LoVo (cell line): ENCODE data around the gene AGAP1.

Experiments used
- DNase-seq: peaks from one replicate; pipeline ENCODE4 v3.0.0-alpha.2; 2016; ENCODE audit warnings: low spot score

AGAP1 gene

DNA sequence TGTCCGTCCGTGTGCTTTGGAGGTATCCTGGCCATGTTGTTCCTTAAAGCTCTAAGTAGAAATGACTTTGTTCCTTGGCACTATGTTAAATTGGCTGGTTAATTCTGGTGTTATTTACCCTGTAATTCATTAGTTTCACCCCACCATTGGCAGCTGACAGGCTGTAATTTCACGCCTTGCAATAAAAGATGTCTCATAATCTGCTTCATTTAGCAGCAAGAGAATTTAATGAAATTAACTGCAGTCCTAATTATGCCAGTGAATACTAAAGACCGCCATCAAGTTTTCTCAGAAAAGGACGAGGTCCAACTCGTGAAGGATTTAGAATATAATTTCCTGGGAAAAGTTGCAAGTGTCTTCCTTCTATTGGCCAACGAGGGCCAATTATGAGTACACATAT, 355.1 kb downstream of the AGAP1 start:
- no peak for DNase-seq

GRCh38 chr2:235849489-235849888, 355.6 kb downstream of the AGAP1 start:
- no peak for DNase-seq

DNA sequence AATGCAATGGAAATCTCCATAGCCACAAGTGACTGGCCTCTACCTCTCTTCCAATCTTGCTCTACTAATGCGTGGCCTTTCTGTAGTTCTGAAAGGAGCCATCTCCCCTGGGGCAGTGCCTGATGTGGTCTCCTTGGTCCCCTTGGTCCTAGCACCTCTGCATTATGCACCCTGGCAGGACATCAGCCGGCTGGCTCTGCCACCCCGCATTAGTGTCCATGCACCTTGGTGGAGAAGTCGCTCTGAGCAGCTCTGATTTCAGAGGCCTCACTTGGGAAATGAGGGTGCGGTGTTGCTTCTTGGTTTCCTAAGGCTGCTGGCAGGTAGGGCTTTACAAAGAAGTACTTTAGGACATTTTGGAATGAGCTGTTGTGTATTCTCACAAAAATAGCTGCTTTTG, 356.4 kb downstream of the AGAP1 start:
- DNase-seq: no peak

DNA sequence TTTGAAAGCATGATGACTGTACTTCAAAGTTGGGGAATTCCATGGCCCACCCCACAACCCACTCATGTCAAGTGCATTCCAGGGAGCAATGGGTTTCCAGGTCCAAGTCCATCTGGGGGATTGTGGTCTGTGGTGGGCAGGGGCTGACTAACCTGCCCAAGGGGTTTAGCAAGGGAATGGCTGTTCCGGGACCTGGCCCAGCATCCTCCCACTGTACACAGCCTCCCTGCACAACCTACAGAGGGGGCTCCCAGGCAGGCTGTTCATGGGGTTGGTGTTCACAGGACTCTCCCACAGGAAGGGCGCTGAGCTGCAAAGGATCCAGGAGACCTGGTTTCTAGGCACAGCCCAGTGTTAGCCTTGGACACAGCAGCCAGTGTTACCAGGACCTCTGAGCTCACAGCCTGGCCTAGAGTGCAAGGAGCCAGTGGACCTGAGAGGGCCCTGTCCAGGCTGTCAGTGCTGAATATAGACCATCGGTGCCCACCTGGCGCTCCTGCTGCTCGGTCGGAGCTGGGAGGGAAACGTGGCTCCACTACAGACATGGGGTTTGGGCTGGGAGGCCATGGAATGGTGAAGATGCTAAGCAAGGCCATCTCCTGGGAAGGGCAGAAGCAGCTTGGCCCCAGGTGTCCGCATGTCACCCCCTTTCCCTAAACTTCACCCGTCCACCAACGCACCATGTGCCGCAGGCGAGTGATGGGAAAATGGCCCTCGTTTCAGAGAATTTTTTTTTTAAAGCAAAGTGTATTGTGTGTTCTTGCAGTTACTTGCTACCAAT, 357.1 kb downstream of the AGAP1 start:
- DNase-seq: no peak

DNA sequence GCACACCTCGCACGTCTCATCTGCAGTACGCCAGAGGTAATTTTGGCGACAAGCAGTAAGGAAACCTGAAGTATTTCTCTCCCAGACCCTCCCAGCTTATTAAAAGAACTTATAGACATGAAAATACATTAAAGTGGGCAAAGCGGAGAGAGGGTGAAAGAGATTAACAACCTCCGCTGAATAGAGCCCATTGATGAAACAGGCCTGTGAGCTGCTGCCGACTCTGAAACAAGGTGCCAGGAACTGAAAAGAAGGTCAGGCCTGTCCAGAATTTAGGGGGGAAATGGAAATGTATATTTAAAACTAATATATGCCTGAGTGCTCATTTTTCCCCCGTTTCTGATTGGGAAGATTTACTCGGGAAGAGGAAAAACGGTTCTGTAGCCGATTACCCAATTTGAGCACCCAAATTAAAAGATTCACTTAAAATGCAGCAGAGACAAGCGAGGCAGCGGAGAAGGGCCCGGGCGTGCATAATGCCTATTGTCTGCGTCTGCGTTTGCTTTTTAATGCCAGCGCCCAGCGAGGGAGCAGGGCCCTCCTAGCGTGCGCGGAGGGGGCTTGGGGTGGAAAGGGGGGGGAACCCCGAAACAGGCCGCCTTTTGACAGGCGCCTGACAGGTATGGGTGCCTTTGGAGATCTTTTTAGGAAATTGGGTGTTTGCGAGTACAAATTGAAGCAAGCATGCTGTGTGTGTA, 358.1 kb downstream of the AGAP1 start:
- no peak for DNase-seq

DNA sequence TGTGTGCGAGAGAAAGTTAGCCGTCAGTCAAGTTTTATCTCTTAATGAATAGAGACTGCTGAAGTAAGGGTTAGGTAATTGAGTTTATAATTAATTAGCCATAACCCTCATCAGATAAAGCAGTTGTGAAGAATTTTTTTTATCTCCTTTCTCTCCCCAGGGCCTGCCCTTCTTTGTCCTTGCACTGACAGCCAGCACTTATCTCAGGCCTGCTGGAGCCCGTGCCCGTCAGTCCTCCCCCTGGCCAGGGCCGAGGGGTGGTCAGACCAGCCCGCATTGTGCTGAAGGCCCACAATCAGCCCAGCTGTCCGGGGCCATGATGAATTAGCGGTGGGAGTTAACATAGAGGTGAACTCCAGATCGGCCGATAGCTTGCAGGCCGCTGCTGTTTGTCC, 358.7 kb downstream of the AGAP1 start:
- DNase-seq: no peak

DNA sequence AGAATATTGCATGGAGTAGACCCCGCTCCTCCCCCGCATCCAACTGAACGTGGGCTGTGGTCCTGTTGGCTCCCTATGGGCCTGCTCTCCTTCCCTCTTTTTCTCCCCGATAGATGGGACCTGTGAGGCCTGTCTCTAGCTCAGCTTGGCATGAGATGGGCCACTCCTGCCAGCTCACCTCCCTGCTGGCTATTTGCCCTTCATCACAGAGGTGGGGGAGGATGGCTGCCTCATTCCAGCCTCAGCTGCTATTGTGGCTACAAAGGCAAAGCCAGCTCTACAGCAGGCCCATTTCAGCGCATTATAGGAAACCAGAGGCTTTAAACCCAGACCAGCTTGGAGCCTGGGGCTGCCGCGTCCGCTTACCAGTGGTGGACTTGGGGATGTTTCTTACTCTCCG, 360.4 kb downstream of the AGAP1 start:
- no peak for DNase-seq

DNA sequence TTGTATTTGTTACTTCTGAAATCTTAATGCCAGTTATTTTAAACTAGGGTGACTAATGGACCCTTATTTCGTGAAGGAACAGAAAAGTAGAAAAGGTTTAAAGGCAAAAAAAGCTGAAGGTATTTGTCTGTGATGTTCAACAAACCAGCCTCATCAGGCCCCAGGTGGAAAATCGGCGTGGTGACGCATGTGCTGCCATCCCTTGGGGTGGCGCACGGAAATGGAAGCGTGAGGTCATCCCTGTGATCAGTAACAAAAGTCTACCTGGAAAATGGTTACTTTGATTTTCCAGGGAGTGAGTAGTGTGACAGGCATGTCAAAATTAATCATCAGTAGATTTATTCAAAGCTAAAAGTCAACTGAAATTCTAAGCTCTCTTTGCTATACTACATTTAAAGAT, 361.2 kb downstream of the AGAP1 start:
- no peak for DNase-seq

- no peak for DNase-seq
Observed at GRCh38 chr2:235856151-235856854, 362.5 kb downstream of the AGAP1 start.

- no peak for DNase-seq
Observed at GRCh38 chr2:235857598-235857997, 363.8 kb downstream of the AGAP1 start.

DNA sequence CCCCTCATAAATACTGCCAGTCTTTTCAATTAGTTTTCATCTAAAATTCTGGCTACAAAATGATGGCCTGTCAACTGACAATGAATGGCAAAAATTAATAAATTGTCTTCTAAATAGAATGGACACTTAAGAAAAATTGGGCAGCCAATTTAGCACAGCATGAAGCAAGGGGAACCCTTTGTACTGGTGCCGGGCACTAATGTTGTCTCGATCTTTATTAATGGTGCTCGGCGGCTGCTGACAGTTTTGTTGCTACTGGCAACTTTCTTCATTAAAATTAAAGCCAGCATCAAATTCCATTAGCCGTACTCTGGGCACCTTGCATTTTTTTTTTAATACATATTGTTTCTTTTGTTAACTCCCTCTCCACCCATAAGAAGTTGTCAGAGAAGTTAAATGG, 365.0 kb downstream of the AGAP1 start:
- DNase-seq: no peak

- DNase-seq: no peak
Observed at GRCh38 chr2:235859651-235860050, 365.8 kb downstream of the AGAP1 start.

GRCh38 chr2:235860111-235860510, 366.3 kb downstream of the AGAP1 start:
- DNase-seq: no peak

GRCh38 chr2:235860871-235861270, 367.0 kb downstream of the AGAP1 start:
- DNase-seq: no peak

- no peak for DNase-seq
Observed at GRCh38 chr2:235861383-235861782, 367.5 kb downstream of the AGAP1 start.

GRCh38 chr2:235863414-235863813, 369.6 kb downstream of the AGAP1 start:
- no peak for DNase-seq

DNA sequence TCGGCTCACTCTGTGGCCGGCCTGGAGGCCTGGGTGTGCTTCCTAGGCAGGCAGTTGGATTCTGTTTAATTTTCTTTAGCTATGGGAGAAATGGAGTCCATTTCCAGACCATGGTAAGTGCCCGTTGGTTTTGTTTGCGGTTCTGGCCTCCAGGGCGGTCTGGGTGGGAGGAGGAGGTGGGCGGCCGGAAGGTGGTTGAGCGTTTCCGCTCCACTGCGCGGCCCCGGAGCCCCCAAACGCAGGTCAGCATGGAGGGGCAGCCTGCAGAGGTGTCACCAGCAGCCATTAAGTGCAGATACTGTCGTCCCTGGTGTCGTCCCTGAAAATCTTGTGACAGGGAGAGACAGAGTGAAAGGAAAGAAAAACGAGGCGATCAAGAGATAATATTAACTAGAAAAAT, 370.5 kb downstream of the AGAP1 start:
- no peak for DNase-seq

GRCh38 chr2:235864733-235865515, 371.1 kb downstream of the AGAP1 start:
- no peak for DNase-seq

GRCh38 chr2:235866373-235866772, 372.5 kb downstream of the AGAP1 start:
- DNase-seq: no peak

- DNase-seq: no peak
Observed at GRCh38 chr2:235868224-235868623, 374.4 kb downstream of the AGAP1 start.

DNA sequence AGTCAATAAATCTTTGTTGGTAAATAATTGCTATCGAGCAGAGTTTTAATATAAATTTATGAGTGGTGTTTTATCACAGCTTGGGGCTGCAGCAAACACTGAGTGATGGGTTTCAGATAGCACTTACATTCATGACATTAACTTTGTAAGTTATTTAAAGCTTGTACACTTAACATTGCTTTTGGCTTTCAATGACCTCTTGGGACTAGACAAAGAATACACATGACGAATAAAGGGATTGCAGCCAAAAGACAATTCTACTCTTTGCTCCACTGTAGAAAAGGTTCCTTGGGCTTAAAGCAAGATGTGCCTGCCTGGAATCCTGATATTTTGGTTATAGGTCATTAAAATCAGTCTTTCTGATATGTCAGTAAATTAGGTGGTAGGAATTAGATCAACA, 374.8 kb downstream of the AGAP1 start:
- no peak for DNase-seq

- DNase-seq: no peak
Observed at GRCh38 chr2:235870515-235870914, 376.7 kb downstream of the AGAP1 start.
